CD1c-positive myeloid dendritic cell (primary cell): ENCODE data around the gene PLXNA3.
"Not testable (repeated sequence)": the region's sequence is repeated elsewhere in the genome, so short reads cannot be mapped to it uniquely, and the experiment has no call there.

Experiments used
- DNase-seq: peaks from one replicate; pipeline ENCODE4 v3.0.0-alpha.2; 2016; ENCODE audit errors: extremely low spot score

Gene PLXNA3

GRCh38 chrX:154478728-154479622, 20.9 kb downstream of the PLXNA3 start, which contains the start of gene LAGE3:
Gene LAGE3, minus strand, starts transcription at chrX:154479281. Its CDS starts 366 bp downstream, at chrX:154478915.
- peak; percentile 93 for DNase-seq

GRCh38 chrX:154481195-154481594, 23.1 kb downstream of the PLXNA3 start:
- no peak for DNase-seq

GRCh38 chrX:154481911-154482601, 24.0 kb downstream of the PLXNA3 start:
- no peak for DNase-seq

- DNase-seq, result no peak
Observed at GRCh38 chrX:154482786-154483185, 24.7 kb downstream of the PLXNA3 start.

GRCh38 chrX:154483325-154483724, 25.2 kb downstream of the PLXNA3 start:
- DNase-seq, result no peak

GRCh38 chrX:154484255-154485149, 26.4 kb downstream of the PLXNA3 start:
- DNase-seq, result peak; percentile 15

- DNase-seq, result no peak
Observed at GRCh38 chrX:154485150-154486051, 27.3 kb downstream of the PLXNA3 start.

- peak; percentile 11 for DNase-seq
Observed at GRCh38 chrX:154486052-154486395, 27.9 kb downstream of the PLXNA3 start.

- DNase-seq, result peak; percentile 58
Observed at GRCh38 chrX:154486396-154487207, 28.5 kb downstream of the PLXNA3 start, which contains the start of gene UBL4A. Gene UBL4A, minus strand, starts transcription at chrX:154486615. Its CDS starts 31 bp downstream, at chrX:154486584.

- DNase-seq, result no peak
Observed at GRCh38 chrX:154487518-154488290, 29.6 kb downstream of the PLXNA3 start.

GRCh38 chrX:154488336-154489075, 30.4 kb downstream of the PLXNA3 start:
- no peak for DNase-seq

GRCh38 chrX:154489182-154489581, 31.1 kb downstream of the PLXNA3 start:
- DNase-seq, result no peak

- no peak for DNase-seq
Observed at GRCh38 chrX:154490021-154490413, 31.9 kb downstream of the PLXNA3 start.

- peak; percentile 93 for DNase-seq
Observed at GRCh38 chrX:154490414-154491083, 32.5 kb downstream of the PLXNA3 start, which contains the start of gene SLC10A3. Gene SLC10A3, minus strand, starts transcription at chrX:154490629. Its CDS starts 1,689 bp downstream, at chrX:154488940.

- DNase-seq, result no peak
Observed at GRCh38 chrX:154494715-154495114, 36.6 kb downstream of the PLXNA3 start.

GRCh38 chrX:154495472-154495922, 37.4 kb downstream of the PLXNA3 start:
- no peak for DNase-seq

GRCh38 chrX:154496591-154497137, 38.6 kb downstream of the PLXNA3 start:
- DNase-seq, result not testable (repeated sequence)
